ENCODE measurements around the gene SSH3. TPM values are rescaled to one million over a fixed set of nuclear protein-coding genes. Genes with fewer than 3 reads are reported as not detected.
A peak's percentile ranks its signal among the peaks of the same experiment; 100 is the strongest.
"Not testable (repeated sequence)": the region's sequence is repeated elsewhere in the genome, so short reads cannot be mapped to it uniquely, and the experiment has no call there.

The SSH3 gene
- total RNA-seq, 2 donors from 2014 or later: 70.9 to 101 TPM

DNA sequence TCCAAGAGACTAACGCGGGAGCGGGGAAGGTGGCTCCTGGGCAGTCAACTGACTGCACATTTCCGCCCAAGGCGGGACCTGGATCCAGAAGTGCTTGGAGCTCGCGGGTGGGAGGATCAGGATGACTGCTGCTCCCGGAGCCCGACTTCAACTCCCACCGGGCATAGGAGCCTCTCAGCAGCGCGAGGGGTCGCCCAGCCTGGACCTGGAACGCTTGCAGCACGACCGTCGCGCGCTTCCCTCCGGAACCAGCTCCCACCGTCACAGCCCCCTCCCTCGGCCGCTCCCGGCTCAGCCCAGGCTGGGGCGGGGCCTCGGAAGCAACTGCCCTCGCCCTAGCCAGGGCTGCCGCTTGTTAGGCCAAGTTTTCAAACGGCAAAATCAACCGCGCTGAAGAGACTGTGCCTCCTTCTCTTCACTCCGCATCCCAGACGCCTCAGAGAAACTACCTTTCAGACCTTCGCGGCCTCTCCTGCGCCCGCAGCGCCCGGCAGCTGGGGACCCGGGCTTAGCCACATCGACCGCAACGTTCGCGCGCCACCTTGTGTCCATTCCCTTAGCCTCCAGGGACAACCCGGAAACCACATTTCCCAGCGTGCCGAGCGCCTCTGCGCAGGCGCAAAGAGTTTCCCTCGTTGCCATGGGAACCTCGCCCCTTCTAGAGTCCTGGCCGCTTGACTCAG is 14.0 kb downstream of the SSH3 start:
- Histone ChIP-seq H3K4me1 (replicated peaks) (peaks cover 3% of the 10 kb centered on the region), H3K4me3 (peak overlapping the region; percentile 65 to 89), H3K27ac (peak overlapping the region; percentile 94 to 97), H3K9me3 (no peaks in the 10 kb centered on the region), H3K36me3 (no peaks in the 10 kb centered on the region), H3K27me3 (replicated peaks; ENCODE audit: insufficient read depth) (no peaks in the 10 kb centered on the region)
- intact Hi-C loops (cut with DNase I): loop anchor here (1.0 to 2.0 kb wide), 2 partner anchors 51 to 237 kb away; partner anchors contain the start of gene GRK2
- TF ChIP-seq, protein P1, sequence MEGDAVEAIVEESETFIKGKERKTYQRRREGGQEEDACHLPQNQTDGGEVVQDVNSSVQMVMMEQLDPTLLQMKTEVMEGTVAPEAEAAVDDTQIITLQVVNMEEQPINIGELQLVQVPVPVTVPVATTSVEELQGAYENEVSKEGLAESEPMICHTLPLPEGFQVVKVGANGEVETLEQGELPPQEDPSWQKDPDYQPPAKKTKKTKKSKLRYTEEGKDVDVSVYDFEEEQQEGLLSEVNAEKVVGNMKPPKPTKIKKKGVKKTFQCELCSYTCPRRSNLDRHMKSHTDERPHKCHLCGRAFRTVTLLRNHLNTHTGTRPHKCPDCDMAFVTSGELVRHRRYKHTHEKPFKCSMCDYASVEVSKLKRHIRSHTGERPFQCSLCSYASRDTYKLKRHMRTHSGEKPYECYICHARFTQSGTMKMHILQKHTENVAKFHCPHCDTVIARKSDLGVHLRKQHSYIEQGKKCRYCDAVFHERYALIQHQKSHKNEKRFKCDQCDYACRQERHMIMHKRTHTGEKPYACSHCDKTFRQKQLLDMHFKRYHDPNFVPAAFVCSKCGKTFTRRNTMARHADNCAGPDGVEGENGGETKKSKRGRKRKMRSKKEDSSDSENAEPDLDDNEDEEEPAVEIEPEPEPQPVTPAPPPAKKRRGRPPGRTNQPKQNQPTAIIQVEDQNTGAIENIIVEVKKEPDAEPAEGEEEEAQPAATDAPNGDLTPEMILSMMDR (IDR thresholded peaks at IDR 0.05): peak; percentile 86 to 100 (median 98)
- peak; percentile 92 for TF ChIP-seq POLR2AphosphoS5 (IDR thresholded peaks at IDR 0.05)
- TF ChIP-seq POLR2A (IDR thresholded peaks at IDR 0.05): peak; percentile 83
- 0% methylated on average over 54 of the region's 55 CpGs for WGBS
- DNase-seq (ENCODE audit: low spot score): peak; percentile 96

DNA sequence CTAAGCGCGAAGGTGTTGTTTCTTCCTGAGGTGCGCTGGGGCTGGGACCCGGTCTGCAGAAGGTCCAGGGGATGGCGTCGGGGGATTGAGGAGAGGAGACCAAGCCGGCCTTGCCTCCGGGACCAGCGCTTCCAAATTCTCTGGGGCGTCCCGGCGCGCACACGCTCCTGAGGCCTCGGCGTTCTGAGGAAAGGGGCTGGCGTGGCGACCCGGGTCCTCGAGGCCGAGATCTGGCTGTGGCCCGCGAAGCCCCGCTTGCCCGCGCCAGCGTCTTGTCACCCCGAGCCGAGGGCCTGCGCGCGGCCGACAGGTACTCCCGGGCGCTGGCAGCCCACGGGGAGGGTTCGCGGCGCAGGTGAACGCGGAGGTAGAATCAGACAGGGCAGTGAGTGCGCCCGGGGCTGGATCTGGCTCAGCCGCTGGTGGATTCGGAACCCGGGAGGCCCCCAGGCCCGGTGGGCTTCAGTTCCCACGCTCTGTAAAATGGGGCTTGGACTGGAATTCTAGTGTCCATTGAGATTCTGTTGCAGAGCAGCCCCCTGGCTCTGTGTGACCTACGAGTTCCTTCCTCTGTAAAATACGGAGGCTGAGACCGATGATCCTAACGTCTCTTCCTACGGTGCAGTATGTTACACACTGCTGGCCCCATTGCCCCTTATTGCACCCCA is 14.7 kb downstream of the SSH3 start:
- intact Hi-C loops (cut with DNase I): loop anchor here (1.0 to 2.0 kb wide), 2 partner anchors 52 to 237 kb away; partner anchors contain the start of gene GRK2
- 1% methylated on average over 49 of the region's 53 CpGs for WGBS
- Histone ChIP-seq H3K27me3 (replicated peaks; ENCODE audit: insufficient read depth) (no peaks in the 10 kb centered on the region), H3K9me3 (no peaks in the 10 kb centered on the region), H3K36me3 (no peaks in the 10 kb centered on the region), H3K4me1 (replicated peaks) (no peaks in the 10 kb centered on the region), H3K4me3 (peak overlapping the region; percentile 65 to 89), H3K27ac (peak overlapping the region; percentile 94 to 97)
- peak; percentile 71 for TF ChIP-seq POLR2A (IDR thresholded peaks at IDR 0.05)
- no peak for TF ChIP-seq POLR2AphosphoS5 (IDR thresholded peaks at IDR 0.05)
- peak; percentile 46 for DNase-seq (ENCODE audit: low spot score)

DNA sequence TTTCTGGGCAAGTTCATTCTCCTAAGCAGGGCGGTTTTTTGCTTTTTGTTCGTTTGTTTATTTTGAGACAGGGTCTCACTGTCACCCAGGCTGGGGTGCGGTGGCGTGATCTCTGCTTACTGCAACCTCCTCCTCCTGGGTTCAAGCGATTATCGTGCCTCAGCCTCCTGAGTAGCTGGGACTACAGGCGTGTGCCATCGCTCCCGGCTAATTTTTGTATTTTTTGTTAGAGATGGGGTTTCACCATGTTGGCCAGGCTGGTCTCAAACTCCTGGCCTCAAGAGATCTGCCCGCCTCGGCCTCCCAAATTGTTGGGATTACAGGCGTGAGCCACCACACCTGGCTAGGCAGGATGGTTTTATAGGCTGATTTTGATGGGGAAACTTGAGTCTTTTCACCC is 15.5 kb downstream of the SSH3 start:
- intact Hi-C loops (cut with DNase I); H3K27ac ChIP-seq; H3K9me3 ChIP-seq; DNase-seq (ENCODE audit: low spot score); H3K4me1 ChIP-seq (replicated peaks); H3K36me3 ChIP-seq; H3K27me3 ChIP-seq (replicated peaks; ENCODE audit: insufficient read depth): not testable (repeated sequence)
- 64% methylated on average over 12 of the region's 12 CpGs for WGBS
- peak overlapping the region; percentile 65 to 89 for H3K4me3 ChIP-seq

DNA sequence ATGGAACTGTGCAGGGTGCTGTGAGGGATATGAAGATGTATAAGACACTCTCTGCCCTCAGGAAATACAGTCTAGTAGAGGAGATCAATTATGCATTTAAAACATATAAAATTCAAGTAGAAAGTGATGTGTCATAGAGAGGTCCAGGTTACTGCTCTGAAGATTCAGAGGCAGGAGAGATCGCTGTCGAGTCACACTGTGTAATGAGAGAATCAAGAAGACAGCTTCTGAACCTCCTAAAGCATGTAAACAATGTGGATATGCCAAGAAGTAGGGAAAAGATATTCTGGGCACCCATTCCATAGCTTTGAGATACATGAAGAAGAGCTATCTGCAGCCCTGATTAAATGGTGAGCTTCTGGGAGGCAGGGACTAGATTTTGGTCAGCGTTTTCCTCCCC is 16.7 kb downstream of the SSH3 start:
- Histone ChIP-seq H3K27ac (no peak overlapping the region), H3K4me1 (replicated peaks) (no peaks in the 10 kb centered on the region), H3K27me3 (replicated peaks; ENCODE audit: insufficient read depth) (no peaks in the 10 kb centered on the region), H3K36me3 (peaks cover 0 to 2% of the 10 kb centered on the region in 2 donors), H3K4me3 (no peak overlapping the region), H3K9me3 (no peaks in the 10 kb centered on the region)
- TF ChIP-seq POLR2A (IDR thresholded peaks at IDR 0.05) (no peak), POLR2AphosphoS5 (IDR thresholded peaks at IDR 0.05) (no peak)
- TF ChIP-seq, protein P1 (IDR thresholded peaks at IDR 0.05): no peak
- intact Hi-C loops (cut with DNase I): no loop called here
- no peak for DNase-seq (ENCODE audit: low spot score)
- 50% methylated on average over 3 of the region's 3 CpGs for whole genome bisulfite sequencing

DNA sequence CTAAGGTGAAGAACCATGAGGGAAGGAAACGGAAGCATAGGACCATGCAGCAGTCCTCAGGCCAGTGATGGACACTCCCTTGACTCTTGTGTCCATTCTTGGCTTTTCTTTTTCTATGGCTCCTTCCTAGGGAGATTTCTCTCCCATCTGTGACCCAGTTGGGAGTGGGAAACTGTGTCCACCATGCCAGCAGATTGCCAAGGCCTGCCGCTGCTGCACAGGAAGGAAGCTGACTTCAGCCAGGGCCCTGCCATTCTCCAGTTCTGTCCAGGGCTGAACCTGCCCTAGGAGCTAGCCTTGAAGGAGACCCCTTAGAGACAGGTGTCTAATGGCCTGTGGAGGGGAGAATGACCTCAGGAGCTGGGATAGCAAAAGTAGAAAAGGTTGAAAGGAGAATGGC is 17.4 kb downstream of the SSH3 start:
- DNase-seq (ENCODE audit: low spot score): no peak
- Histone ChIP-seq H3K4me1 (replicated peaks) (no peaks in the 10 kb centered on the region), H3K4me3 (no peak overlapping the region), H3K9me3 (no peaks in the 10 kb centered on the region), H3K27ac (no peak overlapping the region), H3K27me3 (replicated peaks; ENCODE audit: insufficient read depth) (no peaks in the 10 kb centered on the region), H3K36me3 (peaks cover 0 to 2% of the 10 kb centered on the region in 2 donors)
- WGBS: 89% methylated on average over 2 of the region's 2 CpGs
- TF ChIP-seq POLR2AphosphoS5 (IDR thresholded peaks at IDR 0.05) (no peak), POLR2A (IDR thresholded peaks at IDR 0.05) (no peak)
- TF ChIP-seq, protein P1 (IDR thresholded peaks at IDR 0.05): no peak
- intact Hi-C loops (cut with DNase I): no loop called here

Data from prostate gland (tissue), 2 donors.